ENCODE measurements around the gene ARHGAP9.
"Not testable (repeated sequence)": the region's sequence is repeated elsewhere in the genome, so short reads cannot be mapped to it uniquely, and the experiment has no call there.

The ARHGAP9 gene

DNA sequence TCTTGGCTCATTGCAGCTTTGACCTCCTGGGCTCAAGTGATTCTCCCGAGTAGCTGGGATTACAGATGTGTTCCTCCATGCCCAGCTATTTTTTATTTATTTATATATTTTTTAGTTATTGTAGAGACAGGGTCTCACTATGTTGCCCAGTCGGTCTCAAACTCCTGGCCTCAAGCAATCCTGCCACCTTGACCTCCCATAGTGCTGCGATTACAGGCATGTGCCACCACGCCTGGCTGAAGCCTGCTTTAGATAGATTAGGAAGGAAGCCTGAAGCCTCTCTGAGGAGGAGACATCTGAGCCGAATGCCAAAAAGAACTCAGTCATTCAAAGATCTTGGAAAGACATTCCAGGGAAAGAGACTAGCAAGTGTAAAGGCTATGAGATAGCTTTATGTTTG lies 34.9 kb downstream of the ARHGAP9 start:
- H3K27ac ChIP-seq (ENCODE audit: low read length), result no peak overlapping the region
- no peaks in the 10 kb centered on the region for H3F3A ChIP-seq (ENCODE audit: insufficient read depth, low read length)
- TF ChIP-seq EZH2 (optimal IDR thresholded peaks at IDR 0.05; ENCODE audit: low read depth, low read length), result no peak
- no peak for TF ChIP-seq EZH2phosphoT487 (IDR thresholded peaks at IDR 0.05; ENCODE audit: low read length)
- TF ChIP-seq, protein P1, sequence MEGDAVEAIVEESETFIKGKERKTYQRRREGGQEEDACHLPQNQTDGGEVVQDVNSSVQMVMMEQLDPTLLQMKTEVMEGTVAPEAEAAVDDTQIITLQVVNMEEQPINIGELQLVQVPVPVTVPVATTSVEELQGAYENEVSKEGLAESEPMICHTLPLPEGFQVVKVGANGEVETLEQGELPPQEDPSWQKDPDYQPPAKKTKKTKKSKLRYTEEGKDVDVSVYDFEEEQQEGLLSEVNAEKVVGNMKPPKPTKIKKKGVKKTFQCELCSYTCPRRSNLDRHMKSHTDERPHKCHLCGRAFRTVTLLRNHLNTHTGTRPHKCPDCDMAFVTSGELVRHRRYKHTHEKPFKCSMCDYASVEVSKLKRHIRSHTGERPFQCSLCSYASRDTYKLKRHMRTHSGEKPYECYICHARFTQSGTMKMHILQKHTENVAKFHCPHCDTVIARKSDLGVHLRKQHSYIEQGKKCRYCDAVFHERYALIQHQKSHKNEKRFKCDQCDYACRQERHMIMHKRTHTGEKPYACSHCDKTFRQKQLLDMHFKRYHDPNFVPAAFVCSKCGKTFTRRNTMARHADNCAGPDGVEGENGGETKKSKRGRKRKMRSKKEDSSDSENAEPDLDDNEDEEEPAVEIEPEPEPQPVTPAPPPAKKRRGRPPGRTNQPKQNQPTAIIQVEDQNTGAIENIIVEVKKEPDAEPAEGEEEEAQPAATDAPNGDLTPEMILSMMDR (IDR thresholded peaks at IDR 0.05; ENCODE audit: low read length), result no peak
- no peaks in the 10 kb centered on the region for H3K9me2 ChIP-seq (replicated peaks; ENCODE audit: insufficient read depth, low read length)
- no peaks in the 10 kb centered on the region for H3K36me3 ChIP-seq (replicated peaks; ENCODE audit: insufficient read depth, low read length)
- H4K20me1 ChIP-seq (ENCODE audit: insufficient read depth, low read length), result no peaks in the 10 kb centered on the region
- H2AFZ ChIP-seq (ENCODE audit: low read length), result no peak overlapping the region
- H3K9ac ChIP-seq (ENCODE audit: low read length), result no peak overlapping the region
- no peaks in the 10 kb centered on the region for H3K9me3 ChIP-seq (replicated peaks; ENCODE audit: insufficient read depth, low read length)
- no peak for DNase-seq
- no peaks in the 10 kb centered on the region for H3K27me3 ChIP-seq (replicated peaks; ENCODE audit: insufficient read depth, low read length)
- no peak overlapping the region for H3K4me2 ChIP-seq (ENCODE audit: low read depth, low read length)
- H3K4me3 ChIP-seq (ENCODE audit: low read length), result no peak overlapping the region
- H3K79me2 ChIP-seq (ENCODE audit: low read length), result no peaks in the 10 kb centered on the region
- H3K4me1 ChIP-seq (ENCODE audit: low read length), result no peaks in the 10 kb centered on the region

DNA sequence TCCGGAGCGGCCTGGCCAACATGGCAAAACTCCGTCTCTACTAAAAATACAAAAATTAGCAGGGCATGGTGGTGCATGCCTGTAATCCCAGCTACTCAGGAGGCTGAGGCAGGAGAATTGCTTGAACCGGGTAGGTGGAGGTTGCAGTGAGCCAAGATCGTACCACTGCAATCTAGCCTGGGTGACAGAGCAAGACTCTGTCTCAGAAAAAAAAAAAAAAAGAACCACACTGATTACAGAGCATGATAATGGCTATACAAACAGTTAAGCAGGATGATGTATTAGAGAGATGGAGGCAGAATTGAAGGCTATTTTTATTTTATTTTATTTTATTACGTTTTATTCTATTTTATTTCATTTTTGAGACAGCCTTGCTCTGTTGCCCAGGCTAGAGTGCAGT lies 35.3 kb downstream of the ARHGAP9 start:
- H3K36me3 ChIP-seq (replicated peaks; ENCODE audit: insufficient read depth, low read length); H3K27me3 ChIP-seq (replicated peaks; ENCODE audit: insufficient read depth, low read length); DNase-seq; H3K4me3 ChIP-seq (ENCODE audit: low read length); H3K9ac ChIP-seq (ENCODE audit: low read length); H3K4me1 ChIP-seq (ENCODE audit: low read length); H3K4me2 ChIP-seq (ENCODE audit: low read depth, low read length); H3K9me2 ChIP-seq (replicated peaks; ENCODE audit: insufficient read depth, low read length); H3K9me3 ChIP-seq (replicated peaks; ENCODE audit: insufficient read depth, low read length); H3K27ac ChIP-seq (ENCODE audit: low read length); H3F3A ChIP-seq (ENCODE audit: insufficient read depth, low read length); H4K20me1 ChIP-seq (ENCODE audit: insufficient read depth, low read length); H2AFZ ChIP-seq (ENCODE audit: low read length); H3K79me2 ChIP-seq (ENCODE audit: low read length): not testable (repeated sequence)

DNA sequence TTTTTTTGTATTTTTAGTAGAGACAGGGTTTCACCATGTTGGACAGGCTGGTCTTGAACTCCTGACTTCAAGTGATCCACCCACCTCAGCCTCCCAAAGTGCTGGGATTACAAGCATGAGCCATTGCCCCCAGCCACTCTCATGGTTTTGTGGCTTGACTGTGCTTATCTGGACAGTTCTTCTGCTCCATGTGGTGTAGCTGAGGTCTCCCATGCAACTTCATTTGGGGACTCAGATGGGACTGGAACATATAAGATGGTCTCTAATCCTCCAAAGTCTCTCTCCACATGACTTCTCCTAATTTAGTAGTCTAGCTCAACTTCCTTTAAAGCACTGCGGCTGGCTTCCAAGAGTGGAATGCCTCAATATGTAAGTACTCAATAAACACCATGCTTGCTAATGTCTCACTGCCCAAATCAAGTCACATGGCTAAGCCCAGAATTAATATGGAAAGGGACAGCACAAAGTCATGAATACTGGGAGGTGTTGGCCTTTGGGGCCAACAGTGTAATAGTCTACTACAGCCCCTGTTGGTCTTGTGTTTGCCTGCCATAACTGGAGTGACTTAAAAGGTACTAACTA lies 37.7 kb downstream of the ARHGAP9 start:
- Histone ChIP-seq H3K4me2 (ENCODE audit: low read depth, low read length) (no peak overlapping the region), H3K27ac (ENCODE audit: low read length) (no peak overlapping the region), H3K9me2 (replicated peaks; ENCODE audit: insufficient read depth, low read length) (no peaks in the 10 kb centered on the region), H3K27me3 (replicated peaks; ENCODE audit: insufficient read depth, low read length) (no peaks in the 10 kb centered on the region), H2AFZ (ENCODE audit: low read length) (no peak overlapping the region), H3K9me3 (replicated peaks; ENCODE audit: insufficient read depth, low read length) (no peaks in the 10 kb centered on the region), H3K4me3 (ENCODE audit: low read length) (no peak overlapping the region), H3K9ac (ENCODE audit: low read length) (no peak overlapping the region), H3F3A (ENCODE audit: insufficient read depth, low read length) (no peaks in the 10 kb centered on the region), H3K4me1 (ENCODE audit: low read length) (no peaks in the 10 kb centered on the region), H3K79me2 (ENCODE audit: low read length) (no peaks in the 10 kb centered on the region), H3K36me3 (replicated peaks; ENCODE audit: insufficient read depth, low read length) (no peaks in the 10 kb centered on the region), H4K20me1 (ENCODE audit: insufficient read depth, low read length) (no peaks in the 10 kb centered on the region)
- DNase-seq, result no peak
- TF ChIP-seq EZH2phosphoT487 (IDR thresholded peaks at IDR 0.05; ENCODE audit: low read length) (no peak), EZH2 (optimal IDR thresholded peaks at IDR 0.05; ENCODE audit: low read depth, low read length) (no peak)
- TF ChIP-seq, protein P1 (IDR thresholded peaks at IDR 0.05; ENCODE audit: low read length), result no peak

DNA sequence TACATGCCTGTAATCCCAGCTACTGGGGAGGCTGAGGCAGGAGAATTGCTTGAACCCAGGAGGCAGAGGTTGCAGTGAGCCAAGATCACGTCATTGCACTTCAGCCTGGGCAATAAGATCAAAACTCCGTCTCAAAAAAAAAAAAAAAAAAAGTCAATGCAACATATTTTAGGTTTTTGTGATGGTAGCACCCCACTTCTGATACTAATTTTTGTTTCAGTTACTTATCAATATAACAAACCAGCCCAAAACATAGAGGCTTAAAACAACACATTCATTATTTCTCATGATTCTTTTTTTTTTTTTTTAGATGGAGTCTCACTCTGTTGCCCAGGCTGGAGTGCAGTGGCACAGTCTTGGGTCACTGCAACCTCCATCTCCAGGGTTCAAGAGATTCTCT lies 38.3 kb downstream of the ARHGAP9 start:
- H4K20me1 ChIP-seq (ENCODE audit: insufficient read depth, low read length); H3K9me2 ChIP-seq (replicated peaks; ENCODE audit: insufficient read depth, low read length); H2AFZ ChIP-seq (ENCODE audit: low read length); H3K4me3 ChIP-seq (ENCODE audit: low read length); H3K27me3 ChIP-seq (replicated peaks; ENCODE audit: insufficient read depth, low read length); H3K27ac ChIP-seq (ENCODE audit: low read length); H3K79me2 ChIP-seq (ENCODE audit: low read length); H3K36me3 ChIP-seq (replicated peaks; ENCODE audit: insufficient read depth, low read length); DNase-seq; H3F3A ChIP-seq (ENCODE audit: insufficient read depth, low read length); H3K9ac ChIP-seq (ENCODE audit: low read length); H3K4me1 ChIP-seq (ENCODE audit: low read length); H3K4me2 ChIP-seq (ENCODE audit: low read depth, low read length); H3K9me3 ChIP-seq (replicated peaks; ENCODE audit: insufficient read depth, low read length): not testable (repeated sequence)

Data from MM.1S (cell line).